PC-9 (cell line): ENCODE measurements around the gene NFE2L2. TPM values are rescaled to one million over a fixed set of nuclear protein-coding genes. Genes with fewer than 3 reads are reported as not detected.

Experiments used
- BruUV-seq: library from RNA; stranded (reverse); fragments of 400-500 nt; replicated peaks from 2 replicates; lab custom pipeline; 2021; lab: Mats Ljungman, UMichigan
- CTCF ChIA-PET: fragments of 300-600 bp; sonication (Branson Sonifier 250); formaldehyde crosslinking; loops from one replicate; lab custom pipeline; 2022; ENCODE audit warnings: antibody characterized with exemption; lab: Charles Lee
- POLR2A ChIA-PET: fragments of 300-600 bp; sonication (Branson Sonifier 250); formaldehyde crosslinking; loops from one replicate; lab custom pipeline; 2022; ENCODE audit warnings: antibody characterized with exemption; ENCODE audit not compliant: unreplicated experiment; lab: Charles Lee
- DNase-seq, 2 experiments: peaks; one replicate each; pipeline versions ENCODE4 v3.0.0 to v3.0.0-alpha.2; 2015 to 2022; ENCODE audit warnings: mixed read lengths in 1 of 2
- H2AFZ ChIP-seq: fragments of 200-600 bp; sonication (generic); 2 replicates; pipeline ENCODE4 v1.8.1; 2017; ENCODE audit warnings: antibody characterized with exemption
- H3F3A ChIP-seq: fragments of 200-600 bp; sonication (generic); 2 replicates; pipeline ENCODE4 v1.8.1; 2017; ENCODE audit warnings: antibody characterized with exemption, mild to moderate bottlenecking, low read depth; ENCODE audit not compliant: insufficient read depth
- H3K27ac ChIP-seq: fragments of 200-600 bp; sonication (generic); 2 replicates; pipeline ENCODE4 v1.6.1; 2016; ENCODE audit warnings: mixed run types
- H3K27me3 ChIP-seq: fragments of 200-600 bp; sonication (generic); 2 replicates; pipeline ENCODE4 v1.6.1; 2016; ENCODE audit warnings: low read depth, mixed run types; ENCODE audit not compliant: insufficient read depth
- H3K36me3 ChIP-seq: fragments of 200-600 bp; sonication (generic); 2 replicates; pipeline ENCODE4 v1.6.1; 2016; ENCODE audit warnings: low read depth, mixed run types
- H3K4me1 ChIP-seq: fragments of 200-600 bp; sonication (generic); replicated peaks from 2 replicates; pipeline ENCODE4 v1.6.1; 2016; ENCODE audit warnings: mixed run types; ENCODE audit not compliant: insufficient read depth
- H3K4me2 ChIP-seq: fragments of 200-600 bp; sonication (generic); 2 replicates; pipeline ENCODE4 v1.6.1; 2017; ENCODE audit warnings: mixed run types
- H3K4me3 ChIP-seq: fragments of 200-600 bp; sonication (generic); 2 replicates; pipeline ENCODE4 v1.6.1; 2016; ENCODE audit warnings: mixed run types
- H3K79me2 ChIP-seq: fragments of 200-600 bp; sonication (generic); 2 replicates; pipeline ENCODE4 v1.6.1; 2017; ENCODE audit warnings: low read depth, mixed run types
- H3K9me2 ChIP-seq: fragments of 200-600 bp; sonication (generic); 2 replicates; pipeline ENCODE4 v1.8.1; 2017; ENCODE audit warnings: mild to moderate bottlenecking; ENCODE audit not compliant: insufficient read depth
- H3K9me3 ChIP-seq: fragments of 200-600 bp; sonication (generic); 2 replicates; pipeline ENCODE4 v1.8.1; 2016; ENCODE audit warnings: low read depth; ENCODE audit not compliant: insufficient read depth
- H4K20me1 ChIP-seq: fragments of 200-600 bp; sonication (generic); 2 replicates; pipeline ENCODE4 v1.8.1; 2017; ENCODE audit not compliant: insufficient read depth
- CTCF ChIP-seq: fragments of 200-600 bp; sonication (generic); conservative IDR thresholded peaks from 2 replicates; pipeline ENCODE4 v1.6.1; 2017; ENCODE audit warnings: mixed run types, antibody characterized with exemption, mild to moderate bottlenecking, moderate library complexity
- EZH2 ChIP-seq: fragments of 200-600 bp; sonication (generic); IDR thresholded peaks from 2 replicates; pipeline ENCODE4 v1.8.0; 2017; ENCODE audit warnings: antibody characterized with exemption, low read depth
- intact Hi-C: fragments of 100-400 bp; cut with micrococcal nuclease; formaldehyde crosslinking; loops from one replicate; pipeline ENCODE4 v1.10.0; 2022; ENCODE audit not compliant: unreplicated experiment
- total RNA-seq: library from RNA; stranded (reverse); gene quantifications from 2 replicates; pipeline ENCODE4 v1.2.3, GENCODE V29; 2021

NFE2L2 gene
- total RNA-seq, 1 experiment from 2014 or later = 138 TPM

- Histone ChIP-seq H4K20me1 (no peaks in the 10 kb centered on the region), H2AFZ (no peak overlapping the region), H3K4me1 (no peaks in the 10 kb centered on the region), H3K4me2 (no peak overlapping the region), H3K27me3 (no peaks in the 10 kb centered on the region), H3K9me3 (no peaks in the 10 kb centered on the region), H3K4me3 (no peak overlapping the region), H3F3A (no peaks in the 10 kb centered on the region), H3K79me2 (no peaks in the 10 kb centered on the region), H3K36me3 (no peaks in the 10 kb centered on the region), H3K9me2 (no peaks in the 10 kb centered on the region), H3K27ac (no peak overlapping the region)
- intact Hi-C loops = no loop called here
- DNase-seq = no peak
- ChIA-PET CTCF (interaction anchor here (0.5 to 0.6 kb wide), 2 partner anchors 129 to 134 kb away, joined by 3 read pairs; no protein-coding TSS in a partner anchor), POLR2A (no interaction called here)
- TF ChIP-seq CTCF (no peak), EZH2 (no peak)
- BruUV-seq = no TSS peak
Measured at GRCh38 chr2:177298191-177298590, 33.7 kb upstream of the NFE2L2 start.

DNA sequence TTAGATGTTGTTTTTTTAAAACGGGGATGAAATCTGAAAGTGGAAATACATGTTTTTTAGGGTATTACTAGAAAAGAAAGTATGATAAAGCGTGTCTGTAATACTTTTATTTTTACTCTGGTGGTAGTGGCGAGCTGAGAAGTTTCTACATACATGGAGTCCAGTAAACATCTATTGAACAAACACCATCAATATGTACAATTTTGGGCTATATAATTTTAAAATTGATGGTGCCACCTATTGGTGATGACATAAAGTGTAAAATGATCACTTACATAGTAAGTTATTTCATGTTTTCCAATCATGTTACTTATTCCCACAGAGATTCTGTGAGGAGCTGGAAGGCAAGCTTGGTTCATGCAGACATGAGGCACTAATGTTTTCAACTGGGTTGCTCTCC is 31.5 kb upstream of the NFE2L2 start:
- no peaks in the 10 kb centered on the region for H3K9me3 ChIP-seq
- no peaks in the 10 kb centered on the region for H3K79me2 ChIP-seq
- H3K9me2 ChIP-seq = no peaks in the 10 kb centered on the region
- ChIA-PET POLR2A (no interaction called here), CTCF (interaction anchor here (0.9 to 1.5 kb wide), 3 partner anchors 33 to 133 kb away, joined by 3 to 22 read pairs (median 7); no protein-coding TSS in a partner anchor)
- H3K4me2 ChIP-seq = no peak overlapping the region
- BruUV-seq = no TSS peak
- TF ChIP-seq EZH2 (no peak), CTCF (peak; percentile 80)
- H2AFZ ChIP-seq = no peak overlapping the region
- H4K20me1 ChIP-seq = no peaks in the 10 kb centered on the region
- no peaks in the 10 kb centered on the region for H3K27me3 ChIP-seq
- H3F3A ChIP-seq = no peaks in the 10 kb centered on the region
- H3K27ac ChIP-seq = no peak overlapping the region
- no peaks in the 10 kb centered on the region for H3K36me3 ChIP-seq
- H3K4me1 ChIP-seq = no peaks in the 10 kb centered on the region
- H3K4me3 ChIP-seq = no peak overlapping the region
- DNase-seq = no peak
- intact Hi-C loops = loop anchor here (1.0 kb wide), 2 partner anchors 33 to 132 kb away; no protein-coding TSS in a partner anchor

- Histone ChIP-seq H3K4me3 (no peak overlapping the region), H4K20me1 (no peaks in the 10 kb centered on the region), H3F3A (no peaks in the 10 kb centered on the region), H2AFZ (no peak overlapping the region), H3K4me1 (no peaks in the 10 kb centered on the region), H3K27ac (no peak overlapping the region), H3K9me3 (no peaks in the 10 kb centered on the region), H3K4me2 (no peak overlapping the region), H3K79me2 (no peaks in the 10 kb centered on the region), H3K36me3 (no peaks in the 10 kb centered on the region), H3K9me2 (no peaks in the 10 kb centered on the region), H3K27me3 (no peaks in the 10 kb centered on the region)
- ChIA-PET POLR2A (interaction anchor here (0.6 kb wide), 1 partner anchor 31 kb away, joined by 5 read pairs; the partner anchor contains the start of gene NFE2L2), CTCF (interaction anchor here (0.9 to 1.5 kb wide), 3 partner anchors 32 to 132 kb away, joined by 3 to 22 read pairs (median 7); no protein-coding TSS in a partner anchor)
- no peak for TF ChIP-seq EZH2
- TF ChIP-seq CTCF = no peak
- intact Hi-C loops = no loop called here
- BruUV-seq = no TSS peak
- DNase-seq = no peak
Measured at GRCh38 chr2:177295484-177295883, 31.0 kb upstream of the NFE2L2 start.
